Neural cell (in vitro differentiated cells): ENCODE data around the gene ASS1. TPM values are rescaled to one million over a fixed set of nuclear protein-coding genes. Genes with fewer than 3 reads are reported as not detected.

ENCODE experiments used
- H2AFZ ChIP-seq: fragments of 200-600, 300-800 bp; sonication (generic), shearing (Covaris generic); 2 replicates; pipeline ENCODE4 v1.6.0; 2014; ENCODE audit warnings: low read depth, mild to moderate bottlenecking, antibody characterized with exemption, low read length, moderate library complexity
- H3F3A ChIP-seq: fragments of 200-600 bp; shearing (Covaris generic); 2 replicates; pipeline ENCODE4 v1.6.1; 2016; ENCODE audit warnings: mild to moderate bottlenecking, moderate library complexity, mixed read lengths, antibody characterized with exemption, low read length; ENCODE audit not compliant: insufficient read depth, poor library complexity, severe bottlenecking
- H3K27ac ChIP-seq: fragments of 200-600, 300-800 bp; sonication (generic), shearing (Covaris generic); 2 replicates; pipeline ENCODE4 v1.5.1; 2014; ENCODE audit warnings: mild to moderate bottlenecking, low read length, moderate library complexity
- H3K27me3 ChIP-seq: fragments of 300-800, 200-600 bp; sonication (generic), shearing (Covaris generic); 2 replicates; pipeline ENCODE4 v1.6.0; 2014; ENCODE audit warnings: mild to moderate bottlenecking, low read depth, low read length, moderate library complexity; ENCODE audit not compliant: insufficient read depth
- H3K36me3 ChIP-seq: fragments of 300-800, 200-600 bp; sonication (generic), shearing (Covaris generic); 2 replicates; pipeline ENCODE4 v1.5.1; 2014; ENCODE audit warnings: mild to moderate bottlenecking, antibody characterized with exemption, low read length, moderate library complexity; ENCODE audit not compliant: insufficient read depth
- H3K4me2 ChIP-seq: fragments of 300-800, 200-600 bp; sonication (generic), shearing (Covaris generic); 2 replicates; pipeline ENCODE4 v1.6.0; 2014; ENCODE audit warnings: mild to moderate bottlenecking, low read length
- H3K4me3 ChIP-seq: fragments of 300-800, 200-600 bp; sonication (generic), shearing (Covaris generic); 2 replicates; pipeline ENCODE4 v1.5.1; 2014; ENCODE audit warnings: mild to moderate bottlenecking, low read length, moderate library complexity
- H3K79me2 ChIP-seq: fragments of 200-600 bp; shearing (Covaris generic); replicated peaks from 2 replicates; pipeline ENCODE4 v1.6.0; 2014; ENCODE audit warnings: mild to moderate bottlenecking, low read length, moderate library complexity; ENCODE audit not compliant: insufficient read depth
- H3K9ac ChIP-seq: fragments of 300-800, 200-600 bp; sonication (generic), shearing (Covaris generic); 2 replicates; pipeline ENCODE4 v1.6.1; 2016; ENCODE audit warnings: mild to moderate bottlenecking, low read length, mixed read lengths
- H3K9me2 ChIP-seq: fragments of 200-600 bp; shearing (Covaris generic); 2 replicates; pipeline ENCODE4 v1.6.1; 2016; ENCODE audit warnings: mild to moderate bottlenecking, low read length, mixed read lengths; ENCODE audit not compliant: insufficient read depth
- H3K9me3 ChIP-seq: fragments of 200-600, 300-800 bp; sonication (generic), shearing (Covaris generic); 2 replicates; pipeline ENCODE4 v1.6.1; 2016; ENCODE audit warnings: mild to moderate bottlenecking, mixed run types, low read length, moderate library complexity, mixed read lengths
- H4K20me1 ChIP-seq: fragments of 200-600 bp; shearing (Covaris generic); 2 replicates; pipeline ENCODE4 v1.6.1; 2016; ENCODE audit warnings: mild to moderate bottlenecking, mixed run types; ENCODE audit not compliant: insufficient read depth
- EP300 ChIP-seq: fragments of 450-650 bp; conservative IDR thresholded peaks from 2 replicates; pipeline ENCODE4 v1.6.1; 2014; ENCODE audit warnings: antibody characterized with exemption, mild to moderate bottlenecking, moderate library complexity; ENCODE audit not compliant: poor library complexity, severe bottlenecking
- EZH2 ChIP-seq: fragments of 200-600, 300-800 bp; shearing (Covaris generic), sonication (generic); IDR thresholded peaks from 2 replicates; pipeline ENCODE4 v1.6.1; 2014; ENCODE audit warnings: antibody characterized with exemption, low read length, borderline replicate concordance, mild to moderate bottlenecking; ENCODE audit not compliant: insufficient read depth, poor library complexity, severe bottlenecking
- MXI1 ChIP-seq: fragments of 450-650 bp; conservative IDR thresholded peaks from 2 replicates; pipeline ENCODE4 v1.6.1; 2014; ENCODE audit warnings: antibody characterized with exemption, mild to moderate bottlenecking; ENCODE audit not compliant: poor library complexity, severe bottlenecking
- POLR2AphosphoS5 ChIP-seq: IDR thresholded peaks from 2 replicates; pipeline ENCODE4 v1.6.1; 2012
- RAD21 ChIP-seq: fragments of 450-650 bp; conservative IDR thresholded peaks from 2 replicates; pipeline ENCODE4 v1.6.1; 2014; ENCODE audit warnings: antibody characterized with exemption, mild to moderate bottlenecking, moderate library complexity
- SMC3 ChIP-seq: fragments of 450-650 bp; conservative IDR thresholded peaks from 2 replicates; pipeline ENCODE4 v1.6.1; 2014; ENCODE audit warnings: antibody characterized with exemption, mild to moderate bottlenecking, moderate library complexity; ENCODE audit not compliant: poor library complexity
- TAF1 ChIP-seq: IDR thresholded peaks from 2 replicates; pipeline ENCODE4 v1.6.1; 2012; ENCODE audit warnings: low read depth
- polyA plus RNA-seq: library from polyadenylated mRNA; depleted of rRNA; stranded (reverse); fragments of >200 nt; gene quantifications from 2 replicates; pipeline ENCODE4 v1.2.3, GENCODE V29; 2014
- TF ChIP-seq, protein P1 (sequence below): IDR thresholded peaks from 2 replicates; pipeline ENCODE4 v1.6.1; 2012; ENCODE audit warnings: borderline replicate concordance
- TF ChIP-seq, protein P2 (sequence below): fragments of 450-650 bp; IDR thresholded peaks from 2 replicates; pipeline ENCODE4 v1.5.1; 2014; ENCODE audit warnings: antibody characterized with exemption, mild to moderate bottlenecking, moderate library complexity; ENCODE audit not compliant: poor library complexity, severe bottlenecking

The ASS1 gene
- polyA plus RNA-seq, 1 donor from 2014 or later: 2.6 TPM

DNA sequence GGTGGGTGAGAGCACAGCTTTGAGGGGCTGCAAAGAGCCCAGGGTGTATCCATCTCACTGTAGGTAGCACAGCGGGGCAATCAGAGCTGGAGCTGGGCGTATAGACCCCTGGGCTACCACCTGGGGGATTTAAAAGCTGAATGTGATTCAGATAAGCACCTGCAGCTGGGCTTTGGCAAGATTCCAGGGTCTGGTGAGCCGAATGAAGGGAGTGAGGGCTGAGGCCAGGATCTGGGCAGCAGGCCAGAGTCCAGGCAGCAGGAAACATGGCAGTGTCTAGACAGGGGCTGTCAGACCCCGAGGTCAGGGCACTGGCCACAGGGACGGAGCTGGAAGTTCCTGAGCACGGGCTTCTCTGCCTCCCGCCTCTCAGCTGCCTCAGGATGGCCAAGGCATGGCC is 8.7 kb downstream of the ASS1 start:
- no peaks in the 10 kb centered on the region for H3K36me3 ChIP-seq
- H3K27me3 ChIP-seq: no peaks in the 10 kb centered on the region
- no peaks in the 10 kb centered on the region for H3F3A ChIP-seq
- H4K20me1 ChIP-seq: no peaks in the 10 kb centered on the region
- no peaks in the 10 kb centered on the region for H3K79me2 ChIP-seq
- TF ChIP-seq, protein P1, sequence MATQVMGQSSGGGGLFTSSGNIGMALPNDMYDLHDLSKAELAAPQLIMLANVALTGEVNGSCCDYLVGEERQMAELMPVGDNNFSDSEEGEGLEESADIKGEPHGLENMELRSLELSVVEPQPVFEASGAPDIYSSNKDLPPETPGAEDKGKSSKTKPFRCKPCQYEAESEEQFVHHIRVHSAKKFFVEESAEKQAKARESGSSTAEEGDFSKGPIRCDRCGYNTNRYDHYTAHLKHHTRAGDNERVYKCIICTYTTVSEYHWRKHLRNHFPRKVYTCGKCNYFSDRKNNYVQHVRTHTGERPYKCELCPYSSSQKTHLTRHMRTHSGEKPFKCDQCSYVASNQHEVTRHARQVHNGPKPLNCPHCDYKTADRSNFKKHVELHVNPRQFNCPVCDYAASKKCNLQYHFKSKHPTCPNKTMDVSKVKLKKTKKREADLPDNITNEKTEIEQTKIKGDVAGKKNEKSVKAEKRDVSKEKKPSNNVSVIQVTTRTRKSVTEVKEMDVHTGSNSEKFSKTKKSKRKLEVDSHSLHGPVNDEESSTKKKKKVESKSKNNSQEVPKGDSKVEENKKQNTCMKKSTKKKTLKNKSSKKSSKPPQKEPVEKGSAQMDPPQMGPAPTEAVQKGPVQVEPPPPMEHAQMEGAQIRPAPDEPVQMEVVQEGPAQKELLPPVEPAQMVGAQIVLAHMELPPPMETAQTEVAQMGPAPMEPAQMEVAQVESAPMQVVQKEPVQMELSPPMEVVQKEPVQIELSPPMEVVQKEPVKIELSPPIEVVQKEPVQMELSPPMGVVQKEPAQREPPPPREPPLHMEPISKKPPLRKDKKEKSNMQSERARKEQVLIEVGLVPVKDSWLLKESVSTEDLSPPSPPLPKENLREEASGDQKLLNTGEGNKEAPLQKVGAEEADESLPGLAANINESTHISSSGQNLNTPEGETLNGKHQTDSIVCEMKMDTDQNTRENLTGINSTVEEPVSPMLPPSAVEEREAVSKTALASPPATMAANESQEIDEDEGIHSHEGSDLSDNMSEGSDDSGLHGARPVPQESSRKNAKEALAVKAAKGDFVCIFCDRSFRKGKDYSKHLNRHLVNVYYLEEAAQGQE: no peak
- TF ChIP-seq, protein P2, sequence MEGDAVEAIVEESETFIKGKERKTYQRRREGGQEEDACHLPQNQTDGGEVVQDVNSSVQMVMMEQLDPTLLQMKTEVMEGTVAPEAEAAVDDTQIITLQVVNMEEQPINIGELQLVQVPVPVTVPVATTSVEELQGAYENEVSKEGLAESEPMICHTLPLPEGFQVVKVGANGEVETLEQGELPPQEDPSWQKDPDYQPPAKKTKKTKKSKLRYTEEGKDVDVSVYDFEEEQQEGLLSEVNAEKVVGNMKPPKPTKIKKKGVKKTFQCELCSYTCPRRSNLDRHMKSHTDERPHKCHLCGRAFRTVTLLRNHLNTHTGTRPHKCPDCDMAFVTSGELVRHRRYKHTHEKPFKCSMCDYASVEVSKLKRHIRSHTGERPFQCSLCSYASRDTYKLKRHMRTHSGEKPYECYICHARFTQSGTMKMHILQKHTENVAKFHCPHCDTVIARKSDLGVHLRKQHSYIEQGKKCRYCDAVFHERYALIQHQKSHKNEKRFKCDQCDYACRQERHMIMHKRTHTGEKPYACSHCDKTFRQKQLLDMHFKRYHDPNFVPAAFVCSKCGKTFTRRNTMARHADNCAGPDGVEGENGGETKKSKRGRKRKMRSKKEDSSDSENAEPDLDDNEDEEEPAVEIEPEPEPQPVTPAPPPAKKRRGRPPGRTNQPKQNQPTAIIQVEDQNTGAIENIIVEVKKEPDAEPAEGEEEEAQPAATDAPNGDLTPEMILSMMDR: no peak
- TF ChIP-seq EZH2 (no peak), POLR2AphosphoS5 (no peak), MXI1 (no peak), EP300 (no peak), RAD21 (no peak), TAF1 (no peak), SMC3 (no peak)
- H3K4me3 ChIP-seq: no peak overlapping the region
- no peak overlapping the region for H3K4me2 ChIP-seq
- H2AFZ ChIP-seq: no peak overlapping the region
- no peak overlapping the region for H3K9ac ChIP-seq
- no peaks in the 10 kb centered on the region for H3K9me3 ChIP-seq
- no peak overlapping the region for H3K27ac ChIP-seq
- H3K9me2 ChIP-seq: no peaks in the 10 kb centered on the region

DNA sequence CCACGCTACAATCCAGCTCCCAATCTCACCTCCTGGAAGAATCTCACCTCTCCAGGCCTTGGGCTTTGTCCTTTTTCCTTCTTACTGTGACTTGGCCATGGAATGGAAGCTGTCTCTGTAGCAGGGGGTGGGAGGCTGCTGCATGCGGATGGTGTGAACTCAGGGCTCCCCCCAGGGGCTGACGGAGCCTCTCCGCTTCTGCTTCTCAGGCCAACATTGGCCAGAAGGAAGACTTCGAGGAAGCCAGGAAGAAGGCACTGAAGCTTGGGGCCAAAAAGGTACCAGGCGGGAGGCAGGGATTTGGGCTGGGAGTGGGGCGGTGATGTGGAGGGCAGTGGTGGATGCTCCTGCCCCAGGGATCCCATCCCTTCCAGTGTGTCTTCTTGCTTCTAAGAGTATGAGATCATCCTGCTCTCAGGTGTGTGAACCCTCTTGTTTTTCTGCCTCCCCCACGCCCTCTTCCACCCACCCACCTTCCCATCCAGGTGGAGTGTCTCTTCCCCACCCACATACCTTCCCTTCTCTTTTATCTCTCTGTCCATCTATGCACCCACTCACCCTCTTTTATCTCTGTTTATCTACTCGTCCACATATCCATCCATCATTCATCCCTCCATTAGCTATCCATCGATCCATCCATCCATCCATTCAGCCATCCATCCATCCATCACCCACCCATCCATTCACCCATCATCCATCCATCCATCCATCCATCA is 9.5 kb downstream of the ASS1 start:
- no peak overlapping the region for H3K27ac ChIP-seq
- no peaks in the 10 kb centered on the region for H4K20me1 ChIP-seq
- H3K9ac ChIP-seq: no peak overlapping the region
- no peak overlapping the region for H3K4me2 ChIP-seq
- no peak overlapping the region for H3K4me3 ChIP-seq
- no peaks in the 10 kb centered on the region for H3K79me2 ChIP-seq
- H2AFZ ChIP-seq: no peak overlapping the region
- no peaks in the 10 kb centered on the region for H3K27me3 ChIP-seq
- H3K9me3 ChIP-seq: no peaks in the 10 kb centered on the region
- no peaks in the 10 kb centered on the region for H3K36me3 ChIP-seq
- no peaks in the 10 kb centered on the region for H3K9me2 ChIP-seq
- no peaks in the 10 kb centered on the region for H3F3A ChIP-seq
- TF ChIP-seq SMC3: no peak
- no peak for TF ChIP-seq EP300
